Measurements from ENCODE around the gene HHAT. TPM values are rescaled to one million over a fixed set of nuclear protein-coding genes. Genes with fewer than 3 reads are reported as not detected.

HHAT gene
- total RNA-seq, 4 donors from 2014 or later: 3.4 to 5.2 (median 4.0) TPM

GRCh38 chr1:210598135-210598652 lies 269.5 kb downstream of the HHAT start:
- peaks cover 9 to 16% (median 15%) of the 10 kb centered on the region in 3 donors for H3K4me1 ChIP-seq
- no peak for TF ChIP-seq CTCF (IDR thresholded peaks at IDR 0.05)
- no peak for TF ChIP-seq POLR2A (IDR thresholded peaks at IDR 0.05)
- H3K27ac ChIP-seq: peak overlapping the region; percentile 28 to 77 (median 51)
- no peak for DNase-seq
- no peaks in the 10 kb centered on the region for H3K36me3 ChIP-seq
- no peaks in the 10 kb centered on the region for H3K9me3 ChIP-seq
- H3K4me3 ChIP-seq: no peak overlapping the region
- intact Hi-C loops (cut with DNase I): no loop called here
- WGBS, 2 donors: 39 to 50% methylated on average over 1 to 2 of the region's 3 CpGs
- H3K27me3 ChIP-seq: no peaks in the 10 kb centered on the region

GRCh38 chr1:210600421-210601159 lies 271.9 kb downstream of the HHAT start:
- TF ChIP-seq CTCF (IDR thresholded peaks at IDR 0.05): no peak
- no peak for TF ChIP-seq POLR2A (IDR thresholded peaks at IDR 0.05)
- DNase-seq: no peak
- Histone ChIP-seq H3K27ac (no peak overlapping the region), H3K4me1 (peaks cover 9 to 16% (median 15%) of the 10 kb centered on the region in 3 donors), H3K27me3 (no peaks in the 10 kb centered on the region), H3K4me3 (no peak overlapping the region), H3K9me3 (no peaks in the 10 kb centered on the region), H3K36me3 (no peaks in the 10 kb centered on the region)
- intact Hi-C loops (cut with DNase I): no loop called here
- WGBS, 2 donors: 74% methylated on average over 5 of the region's 5 CpGs

- Histone ChIP-seq H3K9me3 (no peaks in the 10 kb centered on the region), H3K27ac (no peak overlapping the region), H3K27me3 (no peaks in the 10 kb centered on the region), H3K36me3 (no peaks in the 10 kb centered on the region), H3K4me1 (peaks cover 0 to 8% (median 5%) of the 10 kb centered on the region in 3 donors), H3K4me3 (no peak overlapping the region)
- WGBS, 2 donors: 77 to 87% methylated on average over 3 to 4 of the region's 4 CpGs
- no peak for TF ChIP-seq CTCF (IDR thresholded peaks at IDR 0.05)
- TF ChIP-seq POLR2A (IDR thresholded peaks at IDR 0.05): no peak
- intact Hi-C loops (cut with DNase I): no loop called here
- no peak for DNase-seq
Observed at GRCh38 chr1:210603123-210603522, 274.4 kb downstream of the HHAT start.

- Histone ChIP-seq H3K27me3 (no peaks in the 10 kb centered on the region), H3K36me3 (no peaks in the 10 kb centered on the region), H3K4me1 (no peaks in the 10 kb centered on the region), H3K27ac (no peak overlapping the region), H3K4me3 (no peak overlapping the region), H3K9me3 (no peaks in the 10 kb centered on the region)
- 39 to 45% methylated on average over 2 of the region's 2 CpGs for WGBS, 2 donors
- intact Hi-C loops (cut with DNase I): no loop called here
- DNase-seq: no peak
- TF ChIP-seq POLR2A (IDR thresholded peaks at IDR 0.05) (no peak), CTCF (IDR thresholded peaks at IDR 0.05) (no peak)
Observed at GRCh38 chr1:210605099-210605498, 276.4 kb downstream of the HHAT start.

GRCh38 chr1:210607361-210607760 lies 278.7 kb downstream of the HHAT start:
- Histone ChIP-seq H3K9me3 (no peaks in the 10 kb centered on the region), H3K4me1 (no peaks in the 10 kb centered on the region), H3K4me3 (no peak overlapping the region), H3K36me3 (no peaks in the 10 kb centered on the region), H3K27me3 (no peaks in the 10 kb centered on the region), H3K27ac (no peak overlapping the region)
- 70 to 77% methylated on average over 3 of the region's 3 CpGs for WGBS, 2 donors
- intact Hi-C loops (cut with DNase I): no loop called here
- DNase-seq: no peak
- TF ChIP-seq POLR2A (IDR thresholded peaks at IDR 0.05) (no peak), CTCF (IDR thresholded peaks at IDR 0.05) (no peak)

Data from esophagus squamous epithelium (tissue), 5 donors.